Endodermal cell (in vitro differentiated cells): ENCODE data around the gene ZKSCAN2. TPM values are rescaled to one million over a fixed set of nuclear protein-coding genes. Genes with fewer than 3 reads are reported as not detected.

Source experiments
- DNase-seq: peaks from one replicate; pipeline ENCODE4 v3.0.0-alpha.2; 2017
- H3K27ac ChIP-seq: 2 replicates; pipeline ENCODE4 v1.5.1; 2013; ENCODE audit warnings: mild to moderate bottlenecking, low read depth, low read length, moderate library complexity
- H3K27me3 ChIP-seq: 2 replicates; pipeline ENCODE4 v1.6.1; 2013; ENCODE audit warnings: mild to moderate bottlenecking, low read length, moderate library complexity; ENCODE audit not compliant: insufficient read depth, control insufficient read depth, poor library complexity, severe bottlenecking
- H3K36me3 ChIP-seq: 2 replicates; pipeline ENCODE4 v1.7.0; 2013; ENCODE audit warnings: mild to moderate bottlenecking, low read length, moderate library complexity; ENCODE audit not compliant: control insufficient read depth, insufficient read depth
- H3K4me1 ChIP-seq: one replicate; pipeline ENCODE4 v1.7.0; 2013; ENCODE audit warnings: low read length; ENCODE audit not compliant: control insufficient read depth, insufficient read depth
- H3K4me3 ChIP-seq: 2 replicates; pipeline ENCODE4 v1.5.1; 2013; ENCODE audit warnings: mild to moderate bottlenecking, low read length, moderate library complexity
- H3K9ac ChIP-seq: 2 replicates; pipeline ENCODE4 v1.6.1; 2013; ENCODE audit warnings: mild to moderate bottlenecking, low read length, moderate library complexity; ENCODE audit not compliant: poor library complexity, severe bottlenecking; ENCODE audit errors: extremely low read depth
- H3K9me3 ChIP-seq: 2 replicates; pipeline ENCODE4 v1.6.1; 2013; ENCODE audit warnings: mild to moderate bottlenecking, low read length, moderate library complexity; ENCODE audit not compliant: control insufficient read depth
- H3K27ac Mint-ChIP-seq: 2 replicates; pipeline ENCODE4 v1.8.0; 2020; ENCODE audit warnings: mixed read lengths
- H3K27me3 Mint-ChIP-seq: 2 replicates; pipeline ENCODE4 v1.8.0; 2021; ENCODE audit warnings: mild to moderate bottlenecking, mixed read lengths; ENCODE audit not compliant: insufficient read depth
- H3K36me3 Mint-ChIP-seq: 2 replicates; pipeline ENCODE4 v1.8.0; 2020; ENCODE audit warnings: low read depth, mixed read lengths
- H3K4me1 Mint-ChIP-seq: 2 replicates; pipeline ENCODE4 v1.8.0; 2020; ENCODE audit warnings: mixed read lengths
- H3K4me3 Mint-ChIP-seq: 2 replicates; pipeline ENCODE4 v1.8.0; 2020; ENCODE audit warnings: mild to moderate bottlenecking, moderate library complexity, mixed read lengths
- H3K9me3 Mint-ChIP-seq: 2 replicates; pipeline ENCODE4 v1.8.0; 2020; ENCODE audit warnings: mild to moderate bottlenecking, mixed read lengths
- WGBS, 2 experiments: methylation state at CpG; one replicate each; pipeline versions ENCODE4 v1.1.5 to v1.1.7; 2013; ENCODE audit warnings: missing lambda C conversion rate in 2 of 2, mixed read lengths in 1 of 2; ENCODE audit not compliant: insufficient coverage in 1 of 2, insufficient read length in 1 of 2; 5-methylcytosine and 5-hydroxymethylcytosine counted together
- total RNA-seq, 2 donors: library from RNA; stranded (reverse); fragmentation: NEBNext Ultra II Directional in 1 of 2; extraction: Animal tissue kit (Norgen Biotek cat#: 25700) in 1 of 2; gene quantifications; 2 replicates in 1 of 2; 3 replicates in 1 of 2; pipeline ENCODE4 v1.2.1, GENCODE V29; 2021
- TF ChIP-seq, protein P1 (sequence below): fragments of 200-600 bp; sonication (generic); conservative IDR thresholded peaks from 2 replicates; pipeline ENCODE4 v1.5.0; 2021; ENCODE audit warnings: antibody characterized with exemption, mild to moderate bottlenecking

The ZKSCAN2 gene
- total RNA-seq, 2 donors from 2014 or later, result 19.2 to 19.6 TPM

DNA sequence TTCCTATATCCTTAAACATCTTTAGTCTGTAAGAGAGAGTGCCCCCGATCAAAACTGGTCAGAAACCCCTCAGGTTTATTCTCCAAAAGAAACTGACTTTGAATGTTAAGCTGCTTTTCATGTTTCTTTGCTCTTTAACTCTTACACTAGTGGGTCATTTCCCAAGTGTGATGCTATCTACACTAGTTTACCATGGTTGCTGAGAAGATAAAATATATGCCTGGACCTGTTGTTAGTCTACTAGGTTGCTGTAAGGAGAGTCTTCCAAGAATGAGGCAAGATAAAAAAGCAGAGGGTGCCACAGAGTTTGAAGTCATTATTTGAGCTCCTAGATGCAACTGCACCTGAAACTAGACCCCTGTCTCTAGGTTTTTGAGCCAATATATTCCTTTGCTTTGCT is 12.2 kb upstream of the ZKSCAN2 start:
- peaks cover 9% of the 10 kb centered on the region for H3K4me1 ChIP-seq
- Mint-ChIP-seq H3K36me3 (peaks cover 68% of the 10 kb centered on the region), H3K4me3 (no peak overlapping the region), H3K27ac (no peak overlapping the region), H3K9me3 (no peaks in the 10 kb centered on the region), H3K27me3 (no peaks in the 10 kb centered on the region), H3K4me1 (peaks cover 24% of the 10 kb centered on the region)
- H3K9ac ChIP-seq, result no peak overlapping the region
- peaks cover 41% of the 10 kb centered on the region for H3K36me3 ChIP-seq
- DNase-seq, result no peak
- no peak overlapping the region for H3K27ac ChIP-seq
- no peaks in the 10 kb centered on the region for H3K9me3 ChIP-seq
- TF ChIP-seq, protein P1, sequence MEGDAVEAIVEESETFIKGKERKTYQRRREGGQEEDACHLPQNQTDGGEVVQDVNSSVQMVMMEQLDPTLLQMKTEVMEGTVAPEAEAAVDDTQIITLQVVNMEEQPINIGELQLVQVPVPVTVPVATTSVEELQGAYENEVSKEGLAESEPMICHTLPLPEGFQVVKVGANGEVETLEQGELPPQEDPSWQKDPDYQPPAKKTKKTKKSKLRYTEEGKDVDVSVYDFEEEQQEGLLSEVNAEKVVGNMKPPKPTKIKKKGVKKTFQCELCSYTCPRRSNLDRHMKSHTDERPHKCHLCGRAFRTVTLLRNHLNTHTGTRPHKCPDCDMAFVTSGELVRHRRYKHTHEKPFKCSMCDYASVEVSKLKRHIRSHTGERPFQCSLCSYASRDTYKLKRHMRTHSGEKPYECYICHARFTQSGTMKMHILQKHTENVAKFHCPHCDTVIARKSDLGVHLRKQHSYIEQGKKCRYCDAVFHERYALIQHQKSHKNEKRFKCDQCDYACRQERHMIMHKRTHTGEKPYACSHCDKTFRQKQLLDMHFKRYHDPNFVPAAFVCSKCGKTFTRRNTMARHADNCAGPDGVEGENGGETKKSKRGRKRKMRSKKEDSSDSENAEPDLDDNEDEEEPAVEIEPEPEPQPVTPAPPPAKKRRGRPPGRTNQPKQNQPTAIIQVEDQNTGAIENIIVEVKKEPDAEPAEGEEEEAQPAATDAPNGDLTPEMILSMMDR, result no peak
- no peaks in the 10 kb centered on the region for H3K27me3 ChIP-seq
- 93 to 100% methylated on average over 1 of the region's 1 CpG for WGBS, 2 experiments
- H3K4me3 ChIP-seq, result no peak overlapping the region

GRCh38 chr16:25265968-25266367 is 8.3 kb upstream of the ZKSCAN2 start:
- H3K4me3 Mint-ChIP-seq, result no peak overlapping the region
- H3K27me3 Mint-ChIP-seq, result no peaks in the 10 kb centered on the region
- no peak overlapping the region for H3K9ac ChIP-seq
- peaks cover 9% of the 10 kb centered on the region for H3K4me1 ChIP-seq
- H3K27ac ChIP-seq, result no peak overlapping the region
- H3K36me3 Mint-ChIP-seq, result peaks cover 85% of the 10 kb centered on the region
- DNase-seq, result no peak
- H3K4me1 Mint-ChIP-seq, result peaks cover 30% of the 10 kb centered on the region
- no peaks in the 10 kb centered on the region for H3K27me3 ChIP-seq
- no peaks in the 10 kb centered on the region for H3K9me3 Mint-ChIP-seq
- WGBS, 2 experiments, result 100% methylated on average over 1 of the region's 2 CpGs; no CpG with 5 or more reads in 1 of the 2 experiments
- peaks cover 69% of the 10 kb centered on the region for H3K36me3 ChIP-seq
- no peak overlapping the region for H3K4me3 ChIP-seq
- TF ChIP-seq, protein P1, result no peak
- no peak overlapping the region for H3K27ac Mint-ChIP-seq
- H3K9me3 ChIP-seq, result no peaks in the 10 kb centered on the region

DNA sequence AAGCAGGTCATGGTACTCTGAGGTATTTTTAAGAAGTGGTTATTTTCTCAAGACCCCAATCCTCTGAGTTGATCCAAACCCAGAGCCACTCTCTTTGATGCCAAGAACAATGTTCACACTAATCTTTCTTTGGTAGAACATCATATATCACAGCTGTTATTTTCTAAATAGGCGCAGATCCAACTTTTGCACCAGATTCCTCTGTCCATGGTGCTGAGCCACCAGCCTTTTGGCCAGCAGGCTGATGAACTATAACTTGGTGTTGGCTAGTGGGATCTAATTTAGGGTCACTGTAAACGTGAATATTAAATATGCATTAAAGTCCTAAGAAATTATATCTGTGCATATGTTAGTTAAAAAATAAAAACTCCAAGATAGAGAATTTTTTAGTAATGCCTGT is 7.0 kb upstream of the ZKSCAN2 start:
- Histone ChIP-seq H3K4me3 (no peak overlapping the region), H3K27ac (no peak overlapping the region), H3K4me1 (peaks cover 15% of the 10 kb centered on the region), H3K9ac (no peak overlapping the region), H3K9me3 (no peaks in the 10 kb centered on the region), H3K27me3 (no peaks in the 10 kb centered on the region), H3K36me3 (peaks cover 78% of the 10 kb centered on the region)
- no peaks in the 10 kb centered on the region for H3K9me3 Mint-ChIP-seq
- TF ChIP-seq, protein P1, result no peak
- H3K27me3 Mint-ChIP-seq, result no peaks in the 10 kb centered on the region
- WGBS, 2 experiments, result 93% methylated on average over 2 of the region's 2 CpGs; no CpG with 5 or more reads in 1 of the 2 experiments
- DNase-seq, result peak; percentile 59
- H3K27ac Mint-ChIP-seq, result no peak overlapping the region
- H3K4me3 Mint-ChIP-seq, result no peak overlapping the region
- H3K36me3 Mint-ChIP-seq, result peaks cover 84% of the 10 kb centered on the region
- H3K4me1 Mint-ChIP-seq, result peaks cover 41% of the 10 kb centered on the region
